ENCODE results near the gene C15orf40. TPM values are rescaled to one million over a fixed set of nuclear protein-coding genes. Genes with fewer than 3 reads are reported as not detected.

C15orf40 gene
- total and polyA plus RNA-seq, 7 donors = 9.1 to 26.1 (median 14.6) TPM

DNA sequence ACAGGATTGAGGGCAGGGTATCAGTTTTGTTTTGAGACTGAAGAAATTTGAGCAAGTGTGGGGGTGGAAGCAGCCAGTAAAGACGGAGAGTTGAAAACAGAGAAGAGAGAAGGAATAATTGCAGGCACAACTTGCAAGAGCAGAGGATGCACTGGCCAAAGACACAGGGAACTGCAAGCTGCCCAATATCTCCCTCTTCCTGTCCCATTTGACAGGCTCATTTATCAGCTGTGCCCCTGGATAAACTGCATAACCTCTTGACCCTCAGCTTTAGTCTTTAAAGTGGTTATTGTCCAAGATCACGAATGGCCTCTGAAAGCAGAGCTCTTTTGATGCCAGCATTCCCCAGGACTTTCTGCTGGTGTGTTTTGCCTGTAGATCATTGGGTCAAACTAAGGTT is 30.5 kb downstream of the C15orf40 start:
- DNase-seq = no peak
- Histone ChIP-seq H3K4me1 (peaks cover 0 to 7% (median 5%) of the 10 kb centered on the region in 4 donors), H3K9me3 (no peaks in the 10 kb centered on the region), H3K27ac (no peak overlapping the region), H3K4me3 (no peak overlapping the region), H3K36me3 (no peaks in the 10 kb centered on the region), H3K27me3 (no peaks in the 10 kb centered on the region)
- 70 to 78% methylated on average over 2 of the region's 2 CpGs for WGBS, 2 donors
- TF ChIP-seq POLR2AphosphoS5 (IDR thresholded peaks at IDR 0.05) (no peak), POLR2A (IDR thresholded peaks at IDR 0.05) (no peak), EP300 (IDR thresholded peaks at IDR 0.05) (no peak)
- intact Hi-C loops (cut with DNase I) = no loop called here

DNA sequence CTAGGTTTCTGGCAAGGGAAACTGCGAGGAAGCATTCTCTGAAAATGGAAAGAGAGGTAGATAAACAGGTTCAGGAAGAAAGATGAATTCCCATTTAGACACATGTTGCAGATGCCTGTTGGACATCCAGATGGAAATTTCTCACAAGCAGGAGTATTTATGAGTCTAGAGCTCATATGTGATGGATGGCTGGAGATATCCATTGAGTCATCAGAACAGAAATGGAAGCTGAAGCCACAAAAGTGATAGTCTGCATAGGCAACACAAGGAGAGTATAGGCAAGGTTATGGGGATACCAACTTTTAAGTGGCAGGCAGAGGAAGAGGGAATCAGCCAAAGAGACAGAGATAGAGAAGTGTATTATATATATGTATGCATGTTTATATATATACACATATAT is 31.7 kb downstream of the C15orf40 start:
- 96 to 97% methylated on average over 1 of the region's 1 CpG for WGBS, 2 donors
- no peak for TF ChIP-seq POLR2AphosphoS5 (IDR thresholded peaks at IDR 0.05)
- TF ChIP-seq, protein P1, sequence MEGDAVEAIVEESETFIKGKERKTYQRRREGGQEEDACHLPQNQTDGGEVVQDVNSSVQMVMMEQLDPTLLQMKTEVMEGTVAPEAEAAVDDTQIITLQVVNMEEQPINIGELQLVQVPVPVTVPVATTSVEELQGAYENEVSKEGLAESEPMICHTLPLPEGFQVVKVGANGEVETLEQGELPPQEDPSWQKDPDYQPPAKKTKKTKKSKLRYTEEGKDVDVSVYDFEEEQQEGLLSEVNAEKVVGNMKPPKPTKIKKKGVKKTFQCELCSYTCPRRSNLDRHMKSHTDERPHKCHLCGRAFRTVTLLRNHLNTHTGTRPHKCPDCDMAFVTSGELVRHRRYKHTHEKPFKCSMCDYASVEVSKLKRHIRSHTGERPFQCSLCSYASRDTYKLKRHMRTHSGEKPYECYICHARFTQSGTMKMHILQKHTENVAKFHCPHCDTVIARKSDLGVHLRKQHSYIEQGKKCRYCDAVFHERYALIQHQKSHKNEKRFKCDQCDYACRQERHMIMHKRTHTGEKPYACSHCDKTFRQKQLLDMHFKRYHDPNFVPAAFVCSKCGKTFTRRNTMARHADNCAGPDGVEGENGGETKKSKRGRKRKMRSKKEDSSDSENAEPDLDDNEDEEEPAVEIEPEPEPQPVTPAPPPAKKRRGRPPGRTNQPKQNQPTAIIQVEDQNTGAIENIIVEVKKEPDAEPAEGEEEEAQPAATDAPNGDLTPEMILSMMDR (IDR thresholded peaks at IDR 0.05) = no peak
- no peak for TF ChIP-seq POLR2A (IDR thresholded peaks at IDR 0.05)
- TF ChIP-seq EP300 (IDR thresholded peaks at IDR 0.05) = no peak
- no peaks in the 10 kb centered on the region for H3K9me3 ChIP-seq
- H3K4me3 ChIP-seq = no peak overlapping the region
- DNase-seq = no peak
- no peaks in the 10 kb centered on the region for H3K27me3 ChIP-seq
- H3K4me1 ChIP-seq = no peaks in the 10 kb centered on the region
- H3K27ac ChIP-seq = no peak overlapping the region
- no peaks in the 10 kb centered on the region for H3K36me3 ChIP-seq
- intact Hi-C loops (cut with DNase I) = no loop called here

DNA sequence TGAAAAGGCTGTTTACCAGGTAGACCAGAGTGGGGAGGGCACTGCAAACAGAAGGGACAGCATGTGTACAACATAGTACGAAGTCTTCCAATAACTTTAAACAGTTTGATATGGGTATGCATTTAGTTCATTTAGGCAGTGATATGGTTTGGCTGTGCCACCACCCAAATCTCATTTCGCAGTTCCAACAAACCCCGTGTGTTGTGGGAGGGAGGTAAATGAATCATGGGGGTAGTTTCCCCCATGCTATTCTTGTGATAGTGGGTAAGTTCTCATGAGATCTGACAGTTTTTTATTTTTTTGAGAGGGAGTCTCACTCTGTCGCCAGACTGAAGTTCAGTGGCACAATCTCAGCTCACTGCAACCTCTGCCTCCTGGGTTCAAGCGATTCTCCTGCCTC is 33.0 kb downstream of the C15orf40 start:
- intact Hi-C loops (cut with DNase I) = no loop called here
- no peak for DNase-seq
- Histone ChIP-seq H3K4me1 (no peaks in the 10 kb centered on the region), H3K27ac (no peak overlapping the region), H3K27me3 (no peaks in the 10 kb centered on the region), H3K4me3 (no peak overlapping the region), H3K9me3 (no peaks in the 10 kb centered on the region), H3K36me3 (no peaks in the 10 kb centered on the region)
- 92 to 95% methylated on average over 5 of the region's 5 CpGs for whole genome bisulfite sequencing, 2 donors
- TF ChIP-seq EP300 (IDR thresholded peaks at IDR 0.05) (no peak), POLR2A (IDR thresholded peaks at IDR 0.05) (no peak), POLR2AphosphoS5 (IDR thresholded peaks at IDR 0.05) (no peak)
- TF ChIP-seq, protein P1 (IDR thresholded peaks at IDR 0.05) = no peak

DNA sequence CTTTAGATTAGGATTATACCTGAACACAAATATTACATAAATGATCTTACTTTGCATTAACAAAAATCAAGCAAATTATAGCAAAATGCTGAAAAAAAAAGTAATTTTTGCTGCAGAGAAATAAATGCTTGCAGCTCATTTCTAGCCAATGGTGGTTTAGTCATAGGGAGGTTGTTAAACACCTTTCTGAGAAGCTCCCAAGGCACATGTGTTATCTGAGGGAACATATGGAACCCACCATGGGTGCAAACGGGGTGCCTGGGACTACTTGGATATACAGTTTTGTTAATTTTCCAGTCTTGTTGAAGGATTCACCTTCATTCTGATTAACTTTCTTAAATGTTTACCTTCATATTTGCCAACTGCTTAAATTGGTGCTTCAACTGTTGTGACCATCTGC is 34.4 kb downstream of the C15orf40 start:
- H3K27me3 ChIP-seq = no peaks in the 10 kb centered on the region
- intact Hi-C loops (cut with DNase I) = no loop called here
- H3K27ac ChIP-seq = no peak overlapping the region
- H3K4me3 ChIP-seq = no peak overlapping the region
- no peaks in the 10 kb centered on the region for H3K36me3 ChIP-seq
- H3K4me1 ChIP-seq = no peaks in the 10 kb centered on the region
- TF ChIP-seq EP300 (IDR thresholded peaks at IDR 0.05) (no peak), POLR2AphosphoS5 (IDR thresholded peaks at IDR 0.05) (no peak), POLR2A (IDR thresholded peaks at IDR 0.05) (no peak)
- TF ChIP-seq, protein P1 (IDR thresholded peaks at IDR 0.05) = no peak
- H3K9me3 ChIP-seq = no peaks in the 10 kb centered on the region
- 89 to 96% methylated on average over 1 of the region's 1 CpG for WGBS, 2 donors
- no peak for DNase-seq

DNA sequence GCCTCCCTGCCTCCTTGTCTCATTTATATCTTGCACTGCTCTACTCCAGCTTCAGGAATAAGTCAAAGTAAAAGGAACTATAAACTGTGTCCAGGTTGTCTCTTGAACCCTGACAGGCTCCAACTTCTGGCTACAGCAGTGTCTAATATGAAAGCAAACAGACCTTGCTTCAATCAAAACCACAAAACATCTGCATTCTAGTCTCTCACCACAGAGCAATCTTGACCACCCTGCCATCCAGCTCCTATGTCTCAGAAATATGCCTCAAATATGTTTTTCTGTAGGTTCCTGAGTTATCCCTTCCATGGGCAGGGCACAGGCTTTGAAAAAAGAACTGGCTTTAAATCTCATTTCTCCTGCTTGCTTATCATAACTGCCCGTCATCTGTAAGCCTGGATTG is 38.4 kb downstream of the C15orf40 start:
- Histone ChIP-seq H3K27ac (no peak overlapping the region), H3K36me3 (no peaks in the 10 kb centered on the region), H3K4me1 (no peaks in the 10 kb centered on the region), H3K27me3 (no peaks in the 10 kb centered on the region), H3K4me3 (no peak overlapping the region), H3K9me3 (no peaks in the 10 kb centered on the region)
- intact Hi-C loops (cut with DNase I) = no loop called here
- TF ChIP-seq, protein P1 (IDR thresholded peaks at IDR 0.05) = no peak
- no peak for TF ChIP-seq EP300 (IDR thresholded peaks at IDR 0.05)
- TF ChIP-seq POLR2A (IDR thresholded peaks at IDR 0.05) = no peak
- no peak for TF ChIP-seq POLR2AphosphoS5 (IDR thresholded peaks at IDR 0.05)
- DNase-seq = no peak
- 71 to 87% methylated on average over 1 of the region's 1 CpG for WGBS, 2 donors
